Body of pancreas (tissue), 4 donors: ENCODE data around the gene PGF.

ENCODE experiments used
- POLR2A ChIP-seq, 3 donors: fragments of 450-650 bp; IDR thresholded peaks; one replicate each; pipeline ENCODE4 v1.6.1; 2016; ENCODE audit warnings: antibody characterized with exemption in 3 of 3, mild to moderate bottlenecking in 2 of 3
- TF ChIP-seq, protein P1 (sequence below), 7 experiments: fragments of 450-650 bp in 4 of 7; fragments of 200-600 bp in 3 of 7; sonication (generic) in 3 of 7; IDR thresholded peaks; one replicate each; pipeline ENCODE4 v1.5.1; 2016 to 2019; ENCODE audit warnings: antibody characterized with exemption in 7 of 7

DNA sequence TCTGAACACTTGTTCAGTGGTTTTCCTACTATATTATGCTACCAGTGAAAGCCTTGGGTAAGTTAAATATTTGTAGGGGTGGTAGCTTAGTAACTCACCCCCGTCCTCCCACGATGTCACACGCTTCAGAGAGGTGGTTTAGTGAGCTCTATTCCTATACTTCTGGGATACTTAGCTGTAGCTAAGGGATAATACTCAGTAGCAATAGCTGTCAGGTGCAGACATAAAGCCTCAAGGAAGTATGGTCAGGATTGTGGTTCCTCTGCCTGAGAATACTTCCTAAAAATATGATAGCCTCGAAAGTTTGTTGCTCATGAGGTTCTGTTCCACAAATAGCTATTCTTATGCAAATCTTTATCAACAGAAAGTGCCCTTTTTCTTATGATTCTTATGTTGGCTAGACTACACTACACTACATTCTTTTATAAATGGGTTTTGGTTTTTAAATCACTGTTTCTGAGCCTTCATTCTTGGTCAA lies 61.7 kb downstream of the PGF start:
- TF ChIP-seq POLR2A (IDR thresholded peaks at IDR 0.05), result no peak
- TF ChIP-seq, protein P1, sequence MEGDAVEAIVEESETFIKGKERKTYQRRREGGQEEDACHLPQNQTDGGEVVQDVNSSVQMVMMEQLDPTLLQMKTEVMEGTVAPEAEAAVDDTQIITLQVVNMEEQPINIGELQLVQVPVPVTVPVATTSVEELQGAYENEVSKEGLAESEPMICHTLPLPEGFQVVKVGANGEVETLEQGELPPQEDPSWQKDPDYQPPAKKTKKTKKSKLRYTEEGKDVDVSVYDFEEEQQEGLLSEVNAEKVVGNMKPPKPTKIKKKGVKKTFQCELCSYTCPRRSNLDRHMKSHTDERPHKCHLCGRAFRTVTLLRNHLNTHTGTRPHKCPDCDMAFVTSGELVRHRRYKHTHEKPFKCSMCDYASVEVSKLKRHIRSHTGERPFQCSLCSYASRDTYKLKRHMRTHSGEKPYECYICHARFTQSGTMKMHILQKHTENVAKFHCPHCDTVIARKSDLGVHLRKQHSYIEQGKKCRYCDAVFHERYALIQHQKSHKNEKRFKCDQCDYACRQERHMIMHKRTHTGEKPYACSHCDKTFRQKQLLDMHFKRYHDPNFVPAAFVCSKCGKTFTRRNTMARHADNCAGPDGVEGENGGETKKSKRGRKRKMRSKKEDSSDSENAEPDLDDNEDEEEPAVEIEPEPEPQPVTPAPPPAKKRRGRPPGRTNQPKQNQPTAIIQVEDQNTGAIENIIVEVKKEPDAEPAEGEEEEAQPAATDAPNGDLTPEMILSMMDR (IDR thresholded peaks at IDR 0.05), result no peak
